GM12801 (cell line): ENCODE measurements around the gene PHTF2.

Experiments used
- CTCF ChIP-seq: IDR thresholded peaks from one replicate; pipeline ENCODE4 v1.5.1; 2011; ENCODE audit warnings: control low read depth; ENCODE audit not compliant: insufficient read length; ENCODE audit errors: extremely low read depth

Gene PHTF2

DNA sequence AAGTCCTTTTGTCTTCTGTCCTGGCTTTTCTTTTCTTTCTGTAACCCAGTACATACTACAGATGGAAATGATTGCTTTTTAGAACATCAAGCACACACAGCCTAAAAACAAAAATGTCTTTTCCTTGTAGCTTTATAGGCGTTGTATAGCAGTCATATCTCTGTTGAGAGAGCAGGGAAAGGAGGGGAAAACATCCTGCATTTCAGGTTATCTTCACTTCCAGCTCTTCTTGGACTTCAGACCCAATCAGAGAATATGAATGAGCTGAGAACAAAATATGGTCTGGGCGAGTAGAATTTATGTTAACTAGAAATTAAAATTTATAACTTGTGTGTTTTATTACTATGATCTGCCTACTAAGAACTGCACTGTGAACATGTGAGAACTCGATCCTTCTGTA lies 15.0 kb upstream of the PHTF2 start:
- TF ChIP-seq CTCF, result no peak

DNA sequence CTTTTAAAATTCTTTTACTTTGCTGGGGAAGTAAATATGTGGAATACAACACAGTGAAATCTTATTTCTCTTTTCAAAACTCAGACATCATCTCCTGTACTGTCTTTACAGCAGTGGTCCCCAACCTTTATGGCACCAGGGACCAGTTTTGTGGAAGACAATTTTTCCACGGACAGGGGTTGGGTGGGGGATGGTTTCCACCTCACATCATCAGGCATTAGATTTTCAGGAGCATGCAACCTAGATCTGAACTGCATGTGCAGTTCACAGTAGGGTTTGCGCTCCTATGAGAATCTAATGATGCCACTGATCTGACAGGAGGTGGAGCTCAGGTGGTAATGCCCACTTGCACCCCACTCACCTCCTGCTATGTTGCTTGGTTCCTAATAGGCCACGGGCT lies 12.6 kb upstream of the PHTF2 start:
- no peak for TF ChIP-seq CTCF

- TF ChIP-seq CTCF, result no peak
Observed at GRCh38 chr7:77786741-77787140, 11.8 kb upstream of the PHTF2 start.

GRCh38 chr7:77788327-77788902 lies 10.2 kb upstream of the PHTF2 start:
- no peak for TF ChIP-seq CTCF

- TF ChIP-seq CTCF, result no peak
Observed at GRCh38 chr7:77791336-77791735, 7.2 kb upstream of the PHTF2 start.

- TF ChIP-seq CTCF, result no peak
Observed at GRCh38 chr7:77791956-77792355, 6.6 kb upstream of the PHTF2 start.

DNA sequence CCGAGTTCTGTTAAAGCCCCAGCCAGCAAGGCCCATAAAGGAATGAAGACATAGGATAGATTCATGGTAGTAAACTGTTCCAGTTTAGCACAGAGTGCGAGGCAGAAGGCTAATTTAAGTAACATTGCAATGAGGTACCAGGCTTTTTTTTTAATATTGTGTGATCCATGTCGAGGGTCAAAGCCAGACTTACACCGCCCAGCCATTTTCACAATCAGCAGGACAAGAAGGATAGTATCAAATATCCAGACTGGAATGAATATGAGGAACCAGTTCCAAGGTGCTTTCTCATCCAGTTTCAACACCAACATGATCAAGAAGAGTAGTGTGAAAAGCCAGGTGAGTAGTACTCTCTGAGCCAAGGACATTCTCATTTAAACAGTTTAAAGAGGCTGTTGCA lies 4.6 kb upstream of the PHTF2 start:
- no peak for TF ChIP-seq CTCF

DNA sequence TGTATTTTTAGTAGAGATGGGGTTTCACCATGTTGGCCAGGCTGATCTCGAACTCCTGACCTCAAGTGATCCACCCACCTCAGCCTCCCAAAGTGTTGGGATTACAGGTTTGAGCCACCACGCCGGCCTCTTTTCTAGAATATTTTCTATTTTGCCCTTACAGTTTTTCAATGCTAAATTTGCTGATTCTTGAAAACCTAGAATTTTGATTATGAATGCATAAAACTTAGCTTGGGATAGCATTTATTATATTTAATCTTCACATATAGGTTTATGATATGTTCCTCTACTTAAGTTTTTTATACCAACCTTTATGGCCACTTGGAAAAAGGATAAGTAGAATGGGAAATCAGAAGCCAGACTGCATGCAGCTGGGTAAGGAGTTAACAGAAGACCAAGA lies 2.5 kb upstream of the PHTF2 start:
- TF ChIP-seq CTCF, result no peak
